Measurements from ENCODE around the gene NPSR1.

Gene NPSR1

DNA sequence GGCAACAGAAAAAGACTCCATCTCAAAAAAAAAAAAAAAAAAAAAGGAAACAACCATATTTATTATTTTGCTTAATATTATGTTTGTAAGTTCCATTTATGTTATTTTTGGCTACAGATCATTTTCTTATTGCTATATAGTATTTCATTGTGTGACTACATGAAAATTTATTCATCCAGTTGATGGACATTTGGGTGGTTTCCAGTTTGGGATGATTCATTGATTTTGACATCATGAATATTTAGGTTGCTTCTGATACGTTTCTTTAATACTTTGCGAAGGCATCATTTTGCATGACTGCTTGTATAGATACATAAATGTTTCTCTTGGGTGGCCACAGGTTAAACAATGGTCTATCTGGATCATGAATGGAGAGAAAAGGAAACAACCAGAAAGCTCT, 2.0 kb upstream of the NPSR1 start:
- TF ChIP-seq ZNF565 (CRISPR knock-in tag; conservative IDR thresholded peaks at IDR 0.05; ENCODE audit: low read depth), result no peak
- no peak for TF ChIP-seq TOX (CRISPR knock-in tag; IDR thresholded peaks at IDR 0.05; ENCODE audit: borderline replicate concordance)
- no peak for TF ChIP-seq ZNF8 (CRISPR knock-in tag; IDR thresholded peaks at IDR 0.05)
- ATAC-seq, result no peak

DNA sequence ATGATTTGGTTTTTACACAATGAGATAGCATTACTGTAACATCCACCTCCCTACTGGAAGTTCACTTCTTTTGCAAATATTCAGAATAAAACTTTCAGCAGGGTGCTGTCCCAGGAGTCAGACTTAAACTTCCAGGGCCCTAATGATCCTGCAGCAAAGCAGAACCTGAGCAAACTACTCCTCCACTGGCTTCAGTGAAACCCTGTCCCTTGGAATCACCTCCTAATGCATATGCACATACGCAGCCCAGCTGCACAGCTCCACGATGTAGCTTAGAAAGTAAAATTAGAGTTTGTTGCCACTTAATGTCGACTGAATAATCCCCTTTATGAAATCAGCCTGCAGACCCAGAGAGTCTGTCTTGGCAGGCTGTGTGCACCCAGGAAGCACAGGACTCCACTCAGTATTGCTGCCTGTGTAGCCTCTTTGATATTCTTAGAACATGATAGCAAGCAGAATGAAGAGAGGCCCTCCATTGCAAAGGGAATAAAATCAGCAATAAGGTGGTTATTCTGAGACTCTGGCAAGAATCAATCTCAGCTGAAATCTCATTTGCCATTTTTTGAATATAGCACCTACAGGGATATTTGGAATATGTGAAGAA, 1.6 kb downstream of the NPSR1 start:
- TF ChIP-seq ZC3H10 (CRISPR knock-in tag; IDR thresholded peaks at IDR 0.05), result no peak
- TF ChIP-seq SNAI2 (CRISPR knock-in tag; IDR thresholded peaks at IDR 0.05), result no peak
- no peak for TF ChIP-seq ISL1 (CRISPR knock-in tag; IDR thresholded peaks at IDR 0.05)
- no peak for ATAC-seq

DNA sequence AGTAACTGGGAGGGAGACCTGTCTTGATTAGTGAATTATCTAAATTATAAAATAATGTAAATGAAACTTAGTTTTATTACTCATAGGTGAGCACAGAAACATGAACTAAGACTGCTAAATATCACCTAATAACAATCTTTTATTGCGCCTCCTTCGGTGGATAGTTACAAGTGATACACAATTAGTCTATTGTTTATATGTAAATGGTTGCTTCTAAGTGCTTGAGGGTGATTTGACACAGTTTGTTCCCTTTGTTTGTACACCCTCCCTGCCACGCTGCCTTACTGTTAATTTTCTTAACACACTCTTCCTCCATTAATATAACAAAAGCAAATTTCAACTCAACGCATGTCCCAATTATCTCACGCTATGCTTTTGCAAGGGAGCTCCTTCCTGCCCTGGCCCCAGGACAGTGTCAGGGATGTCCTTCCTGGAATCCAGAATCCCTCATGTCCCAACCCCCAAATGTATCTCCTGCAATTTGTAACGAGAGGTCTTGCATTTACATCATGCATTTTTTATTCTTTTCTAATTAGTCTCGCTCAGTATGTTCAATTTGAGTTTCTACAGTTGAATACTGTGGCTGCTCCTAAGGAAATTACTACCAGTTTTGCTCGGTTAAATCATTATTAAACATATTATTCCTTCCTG, 4.2 kb downstream of the NPSR1 start:
- ATAC-seq, result no peak
- TF ChIP-seq ZC3H10 (CRISPR knock-in tag; IDR thresholded peaks at IDR 0.05), result no peak
- TF ChIP-seq TCF4 (CRISPR knock-in tag; IDR thresholded peaks at IDR 0.05; ENCODE audit: borderline replicate concordance), result no peak
- TF ChIP-seq RARB (CRISPR knock-in tag; IDR thresholded peaks at IDR 0.05), result no peak
- TF ChIP-seq PPARA (CRISPR knock-in tag; IDR thresholded peaks at IDR 0.05; ENCODE audit: borderline replicate concordance), result no peak
- no peak for TF ChIP-seq BACH2 (CRISPR knock-in tag; IDR thresholded peaks at IDR 0.05; ENCODE audit: borderline replicate concordance)
- TF ChIP-seq CSDC2 (CRISPR knock-in tag; IDR thresholded peaks at IDR 0.05), result no peak
- TF ChIP-seq ZNF565 (CRISPR knock-in tag; conservative IDR thresholded peaks at IDR 0.05; ENCODE audit: low read depth), result no peak
- no peak for TF ChIP-seq ZNF8 (CRISPR knock-in tag; IDR thresholded peaks at IDR 0.05)
- TF ChIP-seq, protein P1, sequence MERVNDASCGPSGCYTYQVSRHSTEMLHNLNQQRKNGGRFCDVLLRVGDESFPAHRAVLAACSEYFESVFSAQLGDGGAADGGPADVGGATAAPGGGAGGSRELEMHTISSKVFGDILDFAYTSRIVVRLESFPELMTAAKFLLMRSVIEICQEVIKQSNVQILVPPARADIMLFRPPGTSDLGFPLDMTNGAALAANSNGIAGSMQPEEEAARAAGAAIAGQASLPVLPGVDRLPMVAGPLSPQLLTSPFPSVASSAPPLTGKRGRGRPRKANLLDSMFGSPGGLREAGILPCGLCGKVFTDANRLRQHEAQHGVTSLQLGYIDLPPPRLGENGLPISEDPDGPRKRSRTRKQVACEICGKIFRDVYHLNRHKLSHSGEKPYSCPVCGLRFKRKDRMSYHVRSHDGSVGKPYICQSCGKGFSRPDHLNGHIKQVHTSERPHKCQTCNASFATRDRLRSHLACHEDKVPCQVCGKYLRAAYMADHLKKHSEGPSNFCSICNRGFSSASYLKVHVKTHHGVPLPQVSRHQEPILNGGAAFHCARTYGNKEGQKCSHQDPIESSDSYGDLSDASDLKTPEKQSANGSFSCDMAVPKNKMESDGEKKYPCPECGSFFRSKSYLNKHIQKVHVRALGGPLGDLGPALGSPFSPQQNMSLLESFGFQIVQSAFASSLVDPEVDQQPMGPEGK (CRISPR knock-in tag; IDR thresholded peaks at IDR 0.05; ENCODE audit: borderline replicate concordance), result no peak
- TF ChIP-seq, protein P2, sequence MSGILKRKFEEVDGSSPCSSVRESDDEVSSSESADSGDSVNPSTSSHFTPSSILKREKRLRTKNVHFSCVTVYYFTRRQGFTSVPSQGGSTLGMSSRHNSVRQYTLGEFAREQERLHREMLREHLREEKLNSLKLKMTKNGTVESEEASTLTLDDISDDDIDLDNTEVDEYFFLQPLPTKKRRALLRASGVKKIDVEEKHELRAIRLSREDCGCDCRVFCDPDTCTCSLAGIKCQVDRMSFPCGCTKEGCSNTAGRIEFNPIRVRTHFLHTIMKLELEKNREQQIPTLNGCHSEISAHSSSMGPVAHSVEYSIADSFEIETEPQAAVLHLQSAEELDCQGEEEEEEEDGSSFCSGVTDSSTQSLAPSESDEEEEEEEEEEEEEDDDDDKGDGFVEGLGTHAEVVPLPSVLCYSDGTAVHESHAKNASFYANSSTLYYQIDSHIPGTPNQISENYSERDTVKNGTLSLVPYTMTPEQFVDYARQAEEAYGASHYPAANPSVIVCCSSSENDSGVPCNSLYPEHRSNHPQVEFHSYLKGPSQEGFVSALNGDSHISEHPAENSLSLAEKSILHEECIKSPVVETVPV (CRISPR knock-in tag; IDR thresholded peaks at IDR 0.05), result no peak
- TF ChIP-seq OSR1 (CRISPR knock-in tag; IDR thresholded peaks at IDR 0.05), result no peak
- no peak for TF ChIP-seq ZNF70 (CRISPR knock-in tag; IDR thresholded peaks at IDR 0.05)
- TF ChIP-seq, protein P3, sequence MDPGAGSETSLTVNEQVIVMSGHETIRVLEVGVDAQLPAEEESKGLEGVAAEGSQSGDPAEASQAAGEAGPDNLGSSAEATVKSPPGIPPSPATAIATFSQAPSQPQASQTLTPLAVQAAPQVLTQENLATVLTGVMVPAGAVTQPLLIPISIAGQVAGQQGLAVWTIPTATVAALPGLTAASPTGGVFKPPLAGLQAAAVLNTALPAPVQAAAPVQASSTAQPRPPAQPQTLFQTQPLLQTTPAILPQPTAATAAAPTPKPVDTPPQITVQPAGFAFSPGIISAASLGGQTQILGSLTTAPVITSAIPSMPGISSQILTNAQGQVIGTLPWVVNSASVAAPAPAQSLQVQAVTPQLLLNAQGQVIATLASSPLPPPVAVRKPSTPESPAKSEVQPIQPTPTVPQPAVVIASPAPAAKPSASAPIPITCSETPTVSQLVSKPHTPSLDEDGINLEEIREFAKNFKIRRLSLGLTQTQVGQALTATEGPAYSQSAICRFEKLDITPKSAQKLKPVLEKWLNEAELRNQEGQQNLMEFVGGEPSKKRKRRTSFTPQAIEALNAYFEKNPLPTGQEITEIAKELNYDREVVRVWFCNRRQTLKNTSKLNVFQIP (CRISPR knock-in tag; IDR thresholded peaks at IDR 0.05; ENCODE audit: borderline replicate concordance, low read depth), result no peak
- no peak for TF ChIP-seq GLIS3 (CRISPR knock-in tag; IDR thresholded peaks at IDR 0.05)
- TF ChIP-seq ESRRG (CRISPR knock-in tag; IDR thresholded peaks at IDR 0.05), result no peak
- TF ChIP-seq ZFP30 (CRISPR knock-in tag; IDR thresholded peaks at IDR 0.05), result no peak

DNA sequence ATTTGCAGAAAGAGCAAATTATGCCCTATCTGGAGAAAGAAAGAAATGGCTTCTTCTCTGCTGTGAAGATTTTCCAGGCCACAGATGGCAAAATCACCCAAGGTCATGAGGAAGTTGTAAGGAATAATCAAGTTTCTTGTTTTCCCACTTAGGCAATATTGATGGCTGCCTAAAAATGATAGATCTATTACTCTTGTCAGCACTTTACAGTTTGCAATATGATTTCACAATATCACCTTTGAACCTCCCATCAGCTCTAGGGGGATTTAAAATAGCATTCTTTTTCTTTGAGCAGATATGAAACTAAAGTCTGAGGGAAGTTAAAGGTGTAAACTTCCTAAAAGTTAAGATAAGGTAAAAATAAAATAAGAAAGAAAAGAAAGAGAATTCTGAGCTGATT, 6.7 kb downstream of the NPSR1 start:
- TF ChIP-seq ZFP3 (CRISPR knock-in tag; IDR thresholded peaks at IDR 0.05) (no peak), ZNF70 (CRISPR knock-in tag; IDR thresholded peaks at IDR 0.05) (no peak), SNAI2 (CRISPR knock-in tag; IDR thresholded peaks at IDR 0.05) (no peak), BACH2 (CRISPR knock-in tag; IDR thresholded peaks at IDR 0.05; ENCODE audit: borderline replicate concordance) (no peak), ZNF8 (CRISPR knock-in tag; IDR thresholded peaks at IDR 0.05) (no peak), GLIS3 (CRISPR knock-in tag; IDR thresholded peaks at IDR 0.05) (no peak), ISL1 (CRISPR knock-in tag; IDR thresholded peaks at IDR 0.05) (no peak), ZFP30 (CRISPR knock-in tag; IDR thresholded peaks at IDR 0.05) (no peak), OSR1 (CRISPR knock-in tag; IDR thresholded peaks at IDR 0.05) (no peak)
- TF ChIP-seq, protein P2 (CRISPR knock-in tag; IDR thresholded peaks at IDR 0.05), result no peak
- TF ChIP-seq, protein P4, sequence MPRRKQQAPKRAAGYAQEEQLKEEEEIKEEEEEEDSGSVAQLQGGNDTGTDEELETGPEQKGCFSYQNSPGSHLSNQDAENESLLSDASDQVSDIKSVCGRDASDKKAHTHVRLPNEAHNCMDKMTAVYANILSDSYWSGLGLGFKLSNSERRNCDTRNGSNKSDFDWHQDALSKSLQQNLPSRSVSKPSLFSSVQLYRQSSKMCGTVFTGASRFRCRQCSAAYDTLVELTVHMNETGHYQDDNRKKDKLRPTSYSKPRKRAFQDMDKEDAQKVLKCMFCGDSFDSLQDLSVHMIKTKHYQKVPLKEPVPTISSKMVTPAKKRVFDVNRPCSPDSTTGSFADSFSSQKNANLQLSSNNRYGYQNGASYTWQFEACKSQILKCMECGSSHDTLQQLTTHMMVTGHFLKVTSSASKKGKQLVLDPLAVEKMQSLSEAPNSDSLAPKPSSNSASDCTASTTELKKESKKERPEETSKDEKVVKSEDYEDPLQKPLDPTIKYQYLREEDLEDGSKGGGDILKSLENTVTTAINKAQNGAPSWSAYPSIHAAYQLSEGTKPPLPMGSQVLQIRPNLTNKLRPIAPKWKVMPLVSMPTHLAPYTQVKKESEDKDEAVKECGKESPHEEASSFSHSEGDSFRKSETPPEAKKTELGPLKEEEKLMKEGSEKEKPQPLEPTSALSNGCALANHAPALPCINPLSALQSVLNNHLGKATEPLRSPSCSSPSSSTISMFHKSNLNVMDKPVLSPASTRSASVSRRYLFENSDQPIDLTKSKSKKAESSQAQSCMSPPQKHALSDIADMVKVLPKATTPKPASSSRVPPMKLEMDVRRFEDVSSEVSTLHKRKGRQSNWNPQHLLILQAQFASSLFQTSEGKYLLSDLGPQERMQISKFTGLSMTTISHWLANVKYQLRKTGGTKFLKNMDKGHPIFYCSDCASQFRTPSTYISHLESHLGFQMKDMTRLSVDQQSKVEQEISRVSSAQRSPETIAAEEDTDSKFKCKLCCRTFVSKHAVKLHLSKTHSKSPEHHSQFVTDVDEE (CRISPR knock-in tag; IDR thresholded peaks at IDR 0.05), result no peak
- no peak for ATAC-seq

Data from SK-N-SH treated with all-trans-retinoic acid at 6 μM for 48 hours (cell line).